ENCODE data around the gene TMEM26. TPM values are rescaled to one million over a fixed set of nuclear protein-coding genes. Genes with fewer than 3 reads are reported as not detected.

Gene TMEM26
- total and polyA plus RNA-seq, 9 donors, result 0.12 to 2.9 (median 1.1) TPM

DNA sequence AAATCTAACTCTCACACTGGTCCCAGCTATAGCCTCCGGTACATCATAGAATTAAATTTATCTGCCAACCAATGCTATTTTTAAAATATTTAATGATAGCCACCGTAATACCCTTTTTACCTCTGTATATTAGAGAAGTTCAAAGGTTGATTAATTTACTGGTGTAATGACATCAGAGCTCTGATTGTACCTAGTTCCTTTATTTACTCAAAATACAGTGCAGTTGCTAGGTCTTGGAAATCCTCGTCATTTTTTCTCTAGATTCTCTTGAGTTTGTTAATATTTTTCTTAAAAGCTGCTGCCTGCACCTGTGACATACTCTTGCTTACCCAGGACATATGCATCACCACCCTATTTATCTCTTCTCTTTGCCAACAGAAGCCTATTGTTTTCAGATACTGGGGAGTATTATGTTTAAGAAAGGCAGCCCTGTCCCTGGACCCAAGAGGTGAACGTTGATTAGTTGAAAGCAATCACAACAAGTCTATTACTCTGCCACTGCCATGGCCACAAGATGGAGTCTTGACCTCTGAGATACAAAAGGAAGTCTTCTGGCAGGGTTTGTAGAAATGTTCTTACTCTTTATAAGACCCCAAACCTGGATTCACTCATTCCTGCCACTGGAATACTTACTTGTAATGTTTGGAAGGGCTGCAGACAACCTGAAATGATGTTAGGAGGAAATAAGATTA is 25.6 kb upstream of the TMEM26 start:
- TF ChIP-seq, protein P1, sequence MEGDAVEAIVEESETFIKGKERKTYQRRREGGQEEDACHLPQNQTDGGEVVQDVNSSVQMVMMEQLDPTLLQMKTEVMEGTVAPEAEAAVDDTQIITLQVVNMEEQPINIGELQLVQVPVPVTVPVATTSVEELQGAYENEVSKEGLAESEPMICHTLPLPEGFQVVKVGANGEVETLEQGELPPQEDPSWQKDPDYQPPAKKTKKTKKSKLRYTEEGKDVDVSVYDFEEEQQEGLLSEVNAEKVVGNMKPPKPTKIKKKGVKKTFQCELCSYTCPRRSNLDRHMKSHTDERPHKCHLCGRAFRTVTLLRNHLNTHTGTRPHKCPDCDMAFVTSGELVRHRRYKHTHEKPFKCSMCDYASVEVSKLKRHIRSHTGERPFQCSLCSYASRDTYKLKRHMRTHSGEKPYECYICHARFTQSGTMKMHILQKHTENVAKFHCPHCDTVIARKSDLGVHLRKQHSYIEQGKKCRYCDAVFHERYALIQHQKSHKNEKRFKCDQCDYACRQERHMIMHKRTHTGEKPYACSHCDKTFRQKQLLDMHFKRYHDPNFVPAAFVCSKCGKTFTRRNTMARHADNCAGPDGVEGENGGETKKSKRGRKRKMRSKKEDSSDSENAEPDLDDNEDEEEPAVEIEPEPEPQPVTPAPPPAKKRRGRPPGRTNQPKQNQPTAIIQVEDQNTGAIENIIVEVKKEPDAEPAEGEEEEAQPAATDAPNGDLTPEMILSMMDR (IDR thresholded peaks at IDR 0.05), result no peak
- TF ChIP-seq EP300 (IDR thresholded peaks at IDR 0.05) (no peak), POLR2A (IDR thresholded peaks at IDR 0.05) (no peak)
- 66 to 78% (median 76%) methylated on average over 4 of the region's 4 CpGs for WGBS, 3 donors

DNA sequence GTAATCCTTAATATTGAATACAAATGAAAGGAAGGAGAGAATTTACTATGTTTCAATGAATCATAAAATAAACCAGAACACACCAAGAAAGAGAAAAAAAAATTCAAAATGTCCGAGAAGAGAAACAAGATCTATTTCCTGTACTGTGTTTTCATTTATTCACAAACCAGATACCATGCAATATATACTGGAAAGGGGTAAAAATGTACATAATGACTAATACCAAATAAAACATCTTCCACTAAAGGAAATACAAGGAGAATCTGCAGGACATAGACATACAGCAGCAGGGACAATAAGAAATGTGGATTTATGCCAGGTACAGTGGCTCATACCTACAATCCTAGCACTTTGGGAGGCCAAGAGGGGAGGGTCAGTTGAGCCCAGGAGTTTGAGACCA is 24.3 kb upstream of the TMEM26 start:
- H3K4me1 ChIP-seq (ENCODE audit: insufficient read depth), result no peaks in the 10 kb centered on the region
- H3K4me3 ChIP-seq, result no peak overlapping the region
- 65 to 78% (median 71%) methylated on average over 1 of the region's 1 CpG for WGBS, 3 donors
- H3K27me3 ChIP-seq, result no peaks in the 10 kb centered on the region
- H3K9me3 ChIP-seq, result no peaks in the 10 kb centered on the region
- DNase-seq, result no peak
- H3K27ac ChIP-seq, result no peak overlapping the region
- intact Hi-C loops (cut with DNase I), result no loop called here
- no peaks in the 10 kb centered on the region for H3K36me3 ChIP-seq
- no peak for TF ChIP-seq EP300 (IDR thresholded peaks at IDR 0.05)
- TF ChIP-seq, protein P1 (IDR thresholded peaks at IDR 0.05), result no peak

More for the DNA sequence above, 25.6 kb upstream of the TMEM26 start:
- DNase-seq, result no peak
- H3K4me1 ChIP-seq (ENCODE audit: insufficient read depth), result no peaks in the 10 kb centered on the region
- no peaks in the 10 kb centered on the region for H3K9me3 ChIP-seq
- no peak overlapping the region for H3K4me3 ChIP-seq
- H3K27ac ChIP-seq, result no peak overlapping the region
- no peaks in the 10 kb centered on the region for H3K27me3 ChIP-seq
- H3K36me3 ChIP-seq, result no peaks in the 10 kb centered on the region
- intact Hi-C loops (cut with DNase I), result no loop called here

DNA sequence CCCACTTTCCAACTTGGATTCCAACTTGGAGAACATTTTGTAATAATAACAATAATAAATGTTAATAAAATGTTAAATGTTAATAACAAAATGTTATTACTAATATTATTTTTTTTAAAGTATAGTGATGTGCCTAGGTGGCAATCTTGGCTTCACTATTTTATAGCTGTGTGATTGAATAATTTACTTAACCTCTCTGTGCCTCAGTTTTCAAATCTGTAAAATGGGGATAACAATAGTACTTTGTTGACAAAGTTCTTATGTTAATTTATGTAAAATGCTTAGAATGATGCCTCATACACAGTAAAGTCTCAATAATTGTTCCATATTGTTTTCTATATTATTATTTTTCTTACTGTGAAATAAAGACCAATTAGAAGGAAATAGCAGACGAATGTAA is 23.3 kb upstream of the TMEM26 start:
- H3K27ac ChIP-seq, result no peak overlapping the region
- intact Hi-C loops (cut with DNase I), result no loop called here
- 85 to 88% (median 88%) methylated on average over 1 of the region's 1 CpG for WGBS, 3 donors
- no peak for DNase-seq
- H3K36me3 ChIP-seq, result no peaks in the 10 kb centered on the region
- no peak overlapping the region for H3K4me3 ChIP-seq
- TF ChIP-seq, protein P1 (IDR thresholded peaks at IDR 0.05), result no peak
- no peak for TF ChIP-seq EP300 (IDR thresholded peaks at IDR 0.05)
- TF ChIP-seq POLR2A (IDR thresholded peaks at IDR 0.05), result no peak
- H3K4me1 ChIP-seq (ENCODE audit: insufficient read depth), result no peaks in the 10 kb centered on the region
- H3K9me3 ChIP-seq, result no peaks in the 10 kb centered on the region
- H3K27me3 ChIP-seq, result no peaks in the 10 kb centered on the region

DNA sequence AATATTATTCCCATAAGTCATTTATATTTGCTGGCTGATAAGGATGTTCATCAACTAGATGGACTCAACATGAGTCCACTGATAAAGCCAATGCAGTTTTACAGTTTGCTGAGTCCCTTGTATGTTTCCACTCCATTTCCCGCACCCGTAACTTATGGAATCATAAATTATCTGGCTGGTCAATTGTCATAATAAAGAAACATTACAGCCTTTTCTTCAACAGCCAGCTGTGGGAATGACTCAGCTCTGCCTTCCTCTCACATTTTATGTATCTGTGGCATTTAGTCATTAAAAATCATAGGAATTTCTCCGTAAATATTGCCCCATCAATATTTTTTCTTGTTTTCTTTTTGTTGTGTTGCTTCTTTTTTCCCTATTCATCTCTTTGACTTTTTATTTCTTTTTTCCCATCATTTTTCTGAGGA is 22.3 kb upstream of the TMEM26 start:
- no peaks in the 10 kb centered on the region for H3K9me3 ChIP-seq
- TF ChIP-seq, protein P1 (IDR thresholded peaks at IDR 0.05), result no peak
- TF ChIP-seq EP300 (IDR thresholded peaks at IDR 0.05), result no peak
- no peak for TF ChIP-seq POLR2A (IDR thresholded peaks at IDR 0.05)
- intact Hi-C loops (cut with DNase I), result no loop called here
- 49 to 68% (median 62%) methylated on average over 3 of the region's 3 CpGs for WGBS, 3 donors
- no peak overlapping the region for H3K4me3 ChIP-seq
- H3K27me3 ChIP-seq, result no peaks in the 10 kb centered on the region
- H3K4me1 ChIP-seq (ENCODE audit: insufficient read depth), result no peaks in the 10 kb centered on the region
- DNase-seq, result no peak
- no peaks in the 10 kb centered on the region for H3K36me3 ChIP-seq
- no peak overlapping the region for H3K27ac ChIP-seq

Data from ovary (tissue), 9 donors.